GM10266 (cell line): ENCODE measurements around the gene DISP1.

ENCODE experiments used
- DNase-seq: peaks from one replicate; pipeline ENCODE4 v3.0.0; 2012; ENCODE audit errors: extremely low spot score
- CTCF ChIP-seq: IDR thresholded peaks from 2 replicates; pipeline ENCODE4 v1.5.1; 2012; ENCODE audit warnings: mild to moderate bottlenecking, low read depth; ENCODE audit not compliant: control insufficient read depth, insufficient read depth; ENCODE audit errors: missing control alignments

The DISP1 gene, protein sequence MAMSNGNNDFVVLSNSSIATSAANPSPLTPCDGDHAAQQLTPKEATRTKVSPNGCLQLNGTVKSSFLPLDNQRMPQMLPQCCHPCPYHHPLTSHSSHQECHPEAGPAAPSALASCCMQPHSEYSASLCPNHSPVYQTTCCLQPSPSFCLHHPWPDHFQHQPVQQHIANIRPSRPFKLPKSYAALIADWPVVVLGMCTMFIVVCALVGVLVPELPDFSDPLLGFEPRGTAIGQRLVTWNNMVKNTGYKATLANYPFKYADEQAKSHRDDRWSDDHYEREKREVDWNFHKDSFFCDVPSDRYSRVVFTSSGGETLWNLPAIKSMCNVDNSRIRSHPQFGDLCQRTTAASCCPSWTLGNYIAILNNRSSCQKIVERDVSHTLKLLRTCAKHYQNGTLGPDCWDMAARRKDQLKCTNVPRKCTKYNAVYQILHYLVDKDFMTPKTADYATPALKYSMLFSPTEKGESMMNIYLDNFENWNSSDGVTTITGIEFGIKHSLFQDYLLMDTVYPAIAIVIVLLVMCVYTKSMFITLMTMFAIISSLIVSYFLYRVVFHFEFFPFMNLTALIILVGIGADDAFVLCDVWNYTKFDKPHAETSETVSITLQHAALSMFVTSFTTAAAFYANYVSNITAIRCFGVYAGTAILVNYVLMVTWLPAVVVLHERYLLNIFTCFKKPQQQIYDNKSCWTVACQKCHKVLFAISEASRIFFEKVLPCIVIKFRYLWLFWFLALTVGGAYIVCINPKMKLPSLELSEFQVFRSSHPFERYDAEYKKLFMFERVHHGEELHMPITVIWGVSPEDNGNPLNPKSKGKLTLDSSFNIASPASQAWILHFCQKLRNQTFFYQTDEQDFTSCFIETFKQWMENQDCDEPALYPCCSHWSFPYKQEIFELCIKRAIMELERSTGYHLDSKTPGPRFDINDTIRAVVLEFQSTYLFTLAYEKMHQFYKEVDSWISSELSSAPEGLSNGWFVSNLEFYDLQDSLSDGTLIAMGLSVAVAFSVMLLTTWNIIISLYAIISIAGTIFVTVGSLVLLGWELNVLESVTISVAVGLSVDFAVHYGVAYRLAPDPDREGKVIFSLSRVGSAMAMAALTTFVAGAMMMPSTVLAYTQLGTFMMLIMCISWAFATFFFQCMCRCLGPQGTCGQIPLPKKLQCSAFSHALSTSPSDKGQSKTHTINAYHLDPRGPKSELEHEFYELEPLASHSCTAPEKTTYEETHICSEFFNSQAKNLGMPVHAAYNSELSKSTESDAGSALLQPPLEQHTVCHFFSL (N-terminal part only)

DNA sequence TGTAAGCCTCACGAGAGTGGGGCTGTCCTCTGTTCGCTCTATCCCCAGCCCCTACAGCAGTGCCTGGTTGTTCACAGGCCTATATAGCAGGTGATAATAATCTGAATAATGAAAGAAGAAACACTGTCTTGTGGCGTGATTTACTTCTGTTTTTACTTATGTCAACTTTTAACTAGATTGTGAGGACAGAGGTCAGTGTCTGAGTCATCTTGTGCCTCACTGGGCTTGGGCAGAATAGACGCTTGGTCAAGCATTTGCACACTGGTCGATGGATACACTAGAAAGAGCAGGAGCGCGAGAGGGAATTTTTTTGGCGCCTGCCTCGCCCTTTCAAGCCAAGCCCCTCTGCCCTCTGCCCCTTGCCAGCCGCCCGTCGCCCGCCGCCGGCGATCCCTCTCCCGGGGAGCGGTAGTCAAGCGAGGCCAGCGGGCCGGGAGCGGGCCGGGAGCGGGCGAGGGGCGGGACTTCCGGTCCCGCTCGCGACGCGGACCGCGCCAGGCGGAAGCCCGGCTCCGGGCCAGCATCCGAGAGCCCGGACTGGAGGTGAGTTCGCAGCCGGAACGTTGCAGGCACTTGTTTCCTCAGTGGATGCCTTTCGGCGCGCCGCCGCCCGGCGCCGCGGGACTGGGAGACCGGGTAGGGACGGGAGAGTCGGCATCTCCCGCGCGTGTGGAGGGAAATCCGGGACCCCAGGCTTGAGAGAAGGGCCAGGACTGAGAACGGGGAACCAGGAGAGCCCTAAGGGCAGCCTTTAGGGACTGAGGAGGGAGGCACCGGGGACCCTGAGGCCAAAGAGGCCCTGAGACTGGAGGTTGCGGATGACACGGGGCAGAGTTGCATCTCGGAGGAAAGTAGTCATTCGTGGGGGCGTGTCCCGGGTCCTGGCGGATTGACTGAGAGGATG is at the start of gene DISP1:
DISP1 (plus strand) TSS at position 504 of the 904 bp plus-strand sequence. CDS start 127,785 bp downstream, outside the sequence.
- peak; percentile 85 for DNase-seq
- TF ChIP-seq CTCF, result no peak

- DNase-seq, result no peak
These were observed 47.7 kb upstream of the DISP1 start for GRCh38 chr1:222767152-222767571.

DNA sequence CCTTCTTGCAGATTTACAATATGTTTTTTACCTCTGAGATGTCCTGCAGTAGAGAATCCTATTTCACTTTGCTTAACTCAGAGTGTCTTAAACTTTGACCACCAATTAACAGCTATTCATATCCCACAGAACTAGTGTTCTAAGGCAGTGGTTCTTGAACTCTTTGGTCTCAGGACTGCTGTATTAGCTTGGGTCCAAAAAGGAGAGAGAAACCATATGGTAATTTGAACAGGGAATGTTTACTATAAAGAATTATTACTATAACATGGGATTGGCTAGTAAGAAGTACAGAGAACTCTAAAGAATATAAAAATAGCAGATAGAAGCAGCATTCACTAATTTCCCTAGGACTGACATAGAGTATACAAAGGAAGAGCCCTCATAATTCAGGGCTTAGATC is 46.2 kb upstream of the DISP1 start:
- no peak for TF ChIP-seq CTCF
- no peak for DNase-seq

More at GRCh38 chr1:222767152-222767571, 47.7 kb upstream of the DISP1 start:
- TF ChIP-seq CTCF, result no peak

DNA sequence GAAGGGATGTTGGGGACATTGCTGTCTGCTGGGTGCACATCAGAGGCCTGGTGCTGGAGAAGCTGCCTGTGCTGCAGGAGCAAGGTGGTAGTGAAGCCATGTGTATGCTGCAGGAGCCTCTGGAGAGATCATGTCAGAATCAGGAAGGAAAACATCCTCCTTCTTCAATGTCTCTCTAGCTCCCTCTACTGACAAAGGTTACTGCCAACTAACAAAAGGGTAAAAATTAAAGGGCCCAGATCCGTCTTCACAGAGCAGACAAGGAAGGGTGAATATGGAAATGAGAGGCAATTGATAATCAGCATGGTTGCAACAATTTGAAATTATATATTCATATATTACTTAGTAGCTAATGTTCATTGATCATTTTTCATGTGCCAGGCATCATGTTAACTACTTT is 45.7 kb upstream of the DISP1 start:
- no peak for TF ChIP-seq CTCF
- no peak for DNase-seq

GRCh38 chr1:222769971-222770620 is 44.7 kb upstream of the DISP1 start:
- DNase-seq, result no peak
- no peak for TF ChIP-seq CTCF

DNA sequence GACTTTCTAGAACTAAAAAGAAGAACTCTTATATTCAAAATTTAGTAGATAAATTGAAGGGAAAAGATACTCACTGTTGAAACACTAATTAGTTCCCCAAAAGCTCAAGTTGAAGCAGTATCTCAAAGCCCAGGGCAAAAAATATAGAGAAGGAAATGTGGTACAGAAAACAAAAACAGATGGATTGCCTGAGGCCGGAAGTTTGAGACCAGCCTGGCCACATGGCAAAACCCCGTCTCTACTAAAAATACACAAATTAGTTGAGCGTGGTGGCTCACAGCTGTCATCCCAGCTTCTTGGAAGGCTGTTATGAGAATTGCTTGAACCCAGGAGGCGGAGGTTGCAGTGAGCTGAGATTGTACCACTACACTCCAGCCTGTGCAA is 41.9 kb upstream of the DISP1 start:
- no peak for TF ChIP-seq CTCF
- no peak for DNase-seq
